ENCODE measurements around the gene CSGALNACT2. TPM values are rescaled to one million over a fixed set of nuclear protein-coding genes. Genes with fewer than 3 reads are reported as not detected.
"Not testable (repeated sequence)": the region's sequence is repeated elsewhere in the genome, so short reads cannot be mapped to it uniquely, and the experiment has no call there.

The CSGALNACT2 gene
- total and polyA plus RNA-seq, 12 donors = 4.6 to 12.9 (median 9.6) TPM

GRCh38 chr10:43218206-43218950 lies 80.1 kb downstream of the CSGALNACT2 start:
- DNase-seq (peak in 1 of 2 donors; percentile 8), ATAC-seq (no peak)
- Histone ChIP-seq H3K9me3 (no peaks in the 10 kb centered on the region), H3K36me3 (no peaks in the 10 kb centered on the region), H3K27me3 (peaks cover 0 to 34% (median 4%) of the 10 kb centered on the region in 7 donors), H3K4me3 (no peak overlapping the region), H3K27ac (no peak overlapping the region), H3K4me1 (peaks cover 0 to 7% (median 5%) of the 10 kb centered on the region in 9 donors)
- 88% methylated on average over 18 of the region's 18 CpGs for WGBS, 2 donors
- TF ChIP-seq, protein P1, sequence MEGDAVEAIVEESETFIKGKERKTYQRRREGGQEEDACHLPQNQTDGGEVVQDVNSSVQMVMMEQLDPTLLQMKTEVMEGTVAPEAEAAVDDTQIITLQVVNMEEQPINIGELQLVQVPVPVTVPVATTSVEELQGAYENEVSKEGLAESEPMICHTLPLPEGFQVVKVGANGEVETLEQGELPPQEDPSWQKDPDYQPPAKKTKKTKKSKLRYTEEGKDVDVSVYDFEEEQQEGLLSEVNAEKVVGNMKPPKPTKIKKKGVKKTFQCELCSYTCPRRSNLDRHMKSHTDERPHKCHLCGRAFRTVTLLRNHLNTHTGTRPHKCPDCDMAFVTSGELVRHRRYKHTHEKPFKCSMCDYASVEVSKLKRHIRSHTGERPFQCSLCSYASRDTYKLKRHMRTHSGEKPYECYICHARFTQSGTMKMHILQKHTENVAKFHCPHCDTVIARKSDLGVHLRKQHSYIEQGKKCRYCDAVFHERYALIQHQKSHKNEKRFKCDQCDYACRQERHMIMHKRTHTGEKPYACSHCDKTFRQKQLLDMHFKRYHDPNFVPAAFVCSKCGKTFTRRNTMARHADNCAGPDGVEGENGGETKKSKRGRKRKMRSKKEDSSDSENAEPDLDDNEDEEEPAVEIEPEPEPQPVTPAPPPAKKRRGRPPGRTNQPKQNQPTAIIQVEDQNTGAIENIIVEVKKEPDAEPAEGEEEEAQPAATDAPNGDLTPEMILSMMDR (IDR thresholded peaks at IDR 0.05) = no peak
- intact Hi-C loops (cut with DNase I) = no loop called here

- Histone ChIP-seq H3K27ac (no peak overlapping the region), H3K27me3 (peaks cover 0 to 34% (median 4%) of the 10 kb centered on the region in 7 donors)
Measured at GRCh38 chr10:43218951-43219837, 80.9 kb downstream of the CSGALNACT2 start.

GRCh38 chr10:43219848-43220247 lies 81.6 kb downstream of the CSGALNACT2 start:
- intact Hi-C loops (cut with DNase I) = no loop called here
- Histone ChIP-seq H3K27ac (no peak overlapping the region), H3K4me1 (peaks cover 0 to 7% (median 5%) of the 10 kb centered on the region in 9 donors), H3K27me3 (peaks cover 0 to 34% (median 4%) of the 10 kb centered on the region in 7 donors), H3K9me3 (no peaks in the 10 kb centered on the region), H3K36me3 (no peaks in the 10 kb centered on the region), H3K4me3 (no peak overlapping the region)
- ATAC-seq (no peak), DNase-seq (peak in 1 of 2 donors; percentile 2)
- TF ChIP-seq, protein P1 (IDR thresholded peaks at IDR 0.05) = no peak
- WGBS, 2 donors = 74 to 82% methylated on average over 5 of the region's 5 CpGs

More at GRCh38 chr10:43218951-43219837, 80.9 kb downstream of the CSGALNACT2 start:
- Histone ChIP-seq H3K4me3 (no peak overlapping the region), H3K4me1 (peaks cover 0 to 7% (median 5%) of the 10 kb centered on the region in 9 donors), H3K9me3 (no peaks in the 10 kb centered on the region), H3K36me3 (no peaks in the 10 kb centered on the region)
- intact Hi-C loops (cut with DNase I) = no loop called here
- TF ChIP-seq, protein P1 (IDR thresholded peaks at IDR 0.05) = no peak
- peak in 1 of 2 donors; percentile 6 for DNase-seq
- WGBS, 2 donors = 82 to 86% methylated on average over 18 of the region's 18 CpGs
- no peak for ATAC-seq

- 73 to 83% methylated on average over 6 of the region's 6 CpGs for WGBS, 2 donors
- peaks cover 0 to 34% (median 4%) of the 10 kb centered on the region in 7 donors for H3K27me3 ChIP-seq
- ATAC-seq; intact Hi-C loops (cut with DNase I); H3K36me3 ChIP-seq; DNase-seq; H3K4me3 ChIP-seq; H3K4me1 ChIP-seq; H3K9me3 ChIP-seq; H3K27ac ChIP-seq: not testable (repeated sequence)
Measured at GRCh38 chr10:43220251-43220650, 82.0 kb downstream of the CSGALNACT2 start.

Data from heart right ventricle (tissue), 16 donors.